ENCODE measurements around the gene USHBP1.
A peak's percentile ranks its signal among the peaks of the same experiment; 100 is the strongest.

USHBP1 gene

DNA sequence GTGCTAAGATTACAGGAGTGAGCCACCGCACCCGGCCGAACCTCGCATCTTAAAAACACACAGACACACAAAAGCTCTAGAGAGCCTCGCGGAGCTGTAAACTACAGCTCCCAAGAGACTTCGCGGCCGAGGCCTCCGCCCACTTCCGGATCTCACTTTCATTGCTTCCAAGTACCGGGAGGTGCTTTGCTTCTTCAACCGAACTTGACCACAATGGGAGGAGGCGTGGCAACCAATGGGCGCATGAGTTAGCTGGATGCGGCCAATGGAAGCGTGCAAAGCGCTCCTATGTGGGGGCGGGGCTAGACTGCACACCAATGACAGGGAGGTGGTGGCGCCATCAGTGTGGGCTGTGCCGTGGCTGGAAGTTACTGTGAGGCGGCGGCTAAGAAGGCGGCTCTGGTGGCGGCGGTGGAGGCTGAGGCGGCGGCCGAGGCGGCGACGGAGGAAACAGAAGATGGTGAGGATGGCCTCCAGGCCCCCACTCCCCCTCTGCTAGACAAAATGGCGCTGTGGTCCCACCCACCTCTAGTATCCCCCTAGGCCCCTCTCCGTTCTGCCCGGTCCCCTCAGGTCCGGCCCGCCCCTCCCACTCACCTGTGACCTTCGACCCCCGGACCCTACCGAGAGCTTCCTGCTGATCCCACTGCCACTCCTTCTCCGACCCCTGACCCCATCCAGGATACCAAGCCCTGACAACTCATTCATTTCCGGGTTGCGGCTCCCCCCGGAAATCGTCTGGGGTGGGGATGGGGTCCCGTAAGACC lies 44.8 kb upstream of the USHBP1 start, which contains the start of gene DDA1:
Gene DDA1 (plus strand): TSS at position 366 of the 767 bp plus-strand sequence. CDS start 92 bp downstream, at position 458.
- peak within 1 kb of the TSS; percentile 100 for H3K4me3 ChIP-seq (ENCODE audit: control insufficient read depth, low read depth, low read length)
- peak; percentile 99 for DNase-seq (ENCODE audit: low read depth)
- TF ChIP-seq, protein P1, sequence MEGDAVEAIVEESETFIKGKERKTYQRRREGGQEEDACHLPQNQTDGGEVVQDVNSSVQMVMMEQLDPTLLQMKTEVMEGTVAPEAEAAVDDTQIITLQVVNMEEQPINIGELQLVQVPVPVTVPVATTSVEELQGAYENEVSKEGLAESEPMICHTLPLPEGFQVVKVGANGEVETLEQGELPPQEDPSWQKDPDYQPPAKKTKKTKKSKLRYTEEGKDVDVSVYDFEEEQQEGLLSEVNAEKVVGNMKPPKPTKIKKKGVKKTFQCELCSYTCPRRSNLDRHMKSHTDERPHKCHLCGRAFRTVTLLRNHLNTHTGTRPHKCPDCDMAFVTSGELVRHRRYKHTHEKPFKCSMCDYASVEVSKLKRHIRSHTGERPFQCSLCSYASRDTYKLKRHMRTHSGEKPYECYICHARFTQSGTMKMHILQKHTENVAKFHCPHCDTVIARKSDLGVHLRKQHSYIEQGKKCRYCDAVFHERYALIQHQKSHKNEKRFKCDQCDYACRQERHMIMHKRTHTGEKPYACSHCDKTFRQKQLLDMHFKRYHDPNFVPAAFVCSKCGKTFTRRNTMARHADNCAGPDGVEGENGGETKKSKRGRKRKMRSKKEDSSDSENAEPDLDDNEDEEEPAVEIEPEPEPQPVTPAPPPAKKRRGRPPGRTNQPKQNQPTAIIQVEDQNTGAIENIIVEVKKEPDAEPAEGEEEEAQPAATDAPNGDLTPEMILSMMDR (IDR thresholded peaks at IDR 0.05; ENCODE audit: control insufficient read depth, insufficient read depth, low read depth, low read length, missing control alignments): no peak

DNA sequence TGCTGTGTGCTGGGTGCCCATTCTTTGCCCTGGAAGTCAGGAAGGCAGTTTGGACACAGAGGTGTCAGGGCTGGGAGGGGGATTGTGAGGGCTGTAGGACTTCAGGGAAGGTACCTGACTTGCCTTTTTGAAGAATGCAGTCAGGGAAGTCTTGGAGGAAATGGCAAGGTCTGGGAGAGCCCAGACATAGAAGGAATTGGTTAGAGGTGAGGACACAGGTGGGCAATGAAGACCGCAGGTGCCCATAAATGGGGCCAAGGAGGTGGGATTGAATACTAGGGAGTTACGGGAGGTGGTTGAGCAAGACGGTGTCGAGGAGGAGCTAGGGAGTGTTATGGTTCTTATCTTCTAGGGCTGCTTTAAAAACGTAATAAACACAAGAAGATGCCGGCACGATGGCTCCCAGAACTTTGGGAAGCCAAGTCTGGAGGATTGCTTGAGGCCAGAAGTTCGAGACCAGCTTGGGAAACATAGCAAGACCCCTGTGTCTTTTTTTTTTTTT lies 43.4 kb upstream of the USHBP1 start:
- DNase-seq (ENCODE audit: low read depth): no peak
- H3K4me3 ChIP-seq (ENCODE audit: control insufficient read depth, low read depth, low read length): no peak overlapping the region
- TF ChIP-seq, protein P1 (IDR thresholded peaks at IDR 0.05; ENCODE audit: control insufficient read depth, insufficient read depth, low read depth, low read length, missing control alignments): no peak

DNA sequence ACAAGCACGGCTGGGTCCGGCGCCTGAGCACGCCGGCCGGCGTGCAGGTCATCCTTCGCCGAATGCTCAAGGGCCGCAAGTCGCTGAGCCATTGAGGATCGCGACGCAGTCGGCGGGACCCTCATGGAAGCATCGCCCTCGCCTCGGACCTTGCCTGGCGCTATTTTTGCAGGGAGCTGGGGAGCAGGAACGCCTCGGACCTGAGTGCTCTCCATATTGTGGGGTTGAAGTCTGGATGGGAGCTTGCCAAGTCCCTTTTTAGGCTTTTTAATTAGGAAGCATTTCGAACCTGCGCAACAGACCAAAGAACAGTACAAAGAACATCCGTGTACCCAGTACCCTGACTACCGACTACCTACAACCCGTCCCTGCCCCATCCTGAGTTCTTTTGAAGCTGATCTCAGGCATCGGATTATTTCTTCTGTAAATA lies 41.8 kb upstream of the USHBP1 start:
- DNase-seq (ENCODE audit: low read depth): no peak
- TF ChIP-seq, protein P1 (IDR thresholded peaks at IDR 0.05; ENCODE audit: control insufficient read depth, insufficient read depth, low read depth, low read length, missing control alignments): no peak

DNA sequence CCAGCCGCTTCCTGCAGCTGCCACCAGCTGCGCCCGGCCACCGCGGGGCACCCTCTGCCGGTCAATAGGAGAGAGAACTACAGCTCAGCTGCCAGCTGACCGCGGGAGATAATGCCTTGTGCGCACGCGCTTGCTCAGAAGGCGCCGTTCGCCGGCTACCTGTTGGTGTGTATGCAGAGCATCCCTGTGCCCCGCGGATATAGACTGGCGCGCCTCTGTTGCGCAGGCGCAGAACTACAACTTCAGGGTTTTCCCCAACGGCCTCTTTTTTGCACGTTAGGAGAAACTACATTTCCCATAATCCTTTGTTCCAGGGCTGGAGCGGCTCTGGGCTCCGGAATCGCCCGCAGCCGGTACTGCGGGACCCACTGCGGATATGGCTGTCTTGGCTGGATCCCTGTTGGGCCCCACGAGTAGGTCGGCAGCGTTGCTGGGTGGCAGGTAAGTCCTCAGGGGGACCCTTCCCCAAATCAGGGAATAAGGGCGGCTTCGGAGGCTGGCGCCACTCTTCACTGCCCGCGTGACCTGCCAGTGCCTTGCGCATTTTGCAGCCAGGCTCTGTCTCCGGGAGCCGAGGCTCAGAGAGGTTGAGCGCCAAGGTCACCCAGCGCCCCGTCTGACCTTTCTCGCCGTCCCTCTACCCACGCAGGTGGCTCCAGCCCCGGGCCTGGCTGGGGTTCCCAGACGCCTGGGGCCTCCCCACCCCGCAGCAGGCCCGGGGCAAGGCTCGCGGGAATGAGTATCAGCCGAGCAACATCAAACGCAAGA lies 41.2 kb upstream of the USHBP1 start, which contains the start of gene MRPL34:
Gene MRPL34 (plus strand): TSS at position 356 of the 768 bp plus-strand sequence. CDS start 21 bp downstream, at position 377.
- TF ChIP-seq, protein P1 (IDR thresholded peaks at IDR 0.05; ENCODE audit: control insufficient read depth, insufficient read depth, low read depth, low read length, missing control alignments): peak; percentile 78
- H3K4me3 ChIP-seq (ENCODE audit: control insufficient read depth, low read depth, low read length): peak within 1 kb of the TSS; percentile 77
- DNase-seq (ENCODE audit: low read depth): peak; percentile 96

More for the DNA sequence above, 41.8 kb upstream of the USHBP1 start:
- peak overlapping the region; percentile 77 for H3K4me3 ChIP-seq (ENCODE audit: control insufficient read depth, low read depth, low read length)

DNA sequence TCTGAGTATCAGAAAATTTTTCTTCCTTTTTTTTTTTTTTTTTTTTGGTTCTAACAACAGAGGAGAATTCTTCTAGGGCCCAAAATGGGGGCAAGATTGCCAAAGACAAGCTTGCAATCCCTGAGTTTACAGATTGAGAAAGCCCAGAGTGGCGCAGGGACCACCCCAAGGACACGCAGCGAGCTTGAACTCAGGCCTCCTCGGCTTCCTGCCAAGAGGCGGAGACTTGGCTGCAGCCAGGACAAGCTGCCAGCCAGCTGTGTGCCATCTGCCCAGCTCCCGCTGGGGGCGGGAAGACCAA lies 40.6 kb upstream of the USHBP1 start:
- TF ChIP-seq, protein P1 (IDR thresholded peaks at IDR 0.05; ENCODE audit: control insufficient read depth, insufficient read depth, low read depth, low read length, missing control alignments): no peak
- peak overlapping the region; percentile 77 for H3K4me3 ChIP-seq (ENCODE audit: control insufficient read depth, low read depth, low read length)

DNA sequence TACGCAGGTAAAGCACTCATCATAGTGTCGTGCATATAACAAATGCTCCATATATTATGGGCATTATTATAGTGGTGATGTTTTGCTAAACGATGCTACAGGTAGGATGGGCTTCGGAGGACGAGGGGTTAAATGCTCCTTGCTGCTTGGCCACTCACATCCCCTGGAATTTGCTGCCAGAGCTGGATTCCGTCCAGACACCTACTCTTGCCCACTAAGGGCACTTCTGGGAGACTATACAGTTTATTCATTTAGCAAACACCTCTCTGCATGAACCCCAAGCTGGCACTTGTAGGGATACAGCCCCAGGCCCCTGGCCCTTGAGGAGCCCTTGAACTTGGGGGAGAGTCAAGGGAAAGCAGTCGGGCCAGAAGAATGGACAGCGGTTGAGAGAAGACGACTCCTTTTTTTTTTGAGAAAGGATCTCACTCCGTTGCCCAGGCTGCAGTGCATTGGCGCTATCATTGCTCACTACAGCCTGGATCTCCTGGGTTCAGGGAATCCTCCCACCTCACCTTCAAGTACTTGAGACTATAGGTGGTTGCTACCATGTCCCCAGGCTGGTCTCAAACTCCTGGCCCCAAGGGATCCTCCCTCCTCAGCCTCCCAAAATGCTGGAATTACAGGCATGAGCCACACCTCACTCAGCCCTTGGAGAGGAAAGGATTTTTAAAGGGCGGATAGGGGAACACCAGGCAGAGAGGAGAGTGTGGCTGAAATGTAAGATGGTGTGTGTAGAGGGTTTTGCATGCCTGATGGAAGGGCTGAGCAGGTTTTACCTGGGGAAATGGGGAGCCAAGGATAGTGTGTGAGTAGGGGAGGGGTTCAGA lies 40.1 kb upstream of the USHBP1 start:
- no peak overlapping the region for H3K4me3 ChIP-seq (ENCODE audit: control insufficient read depth, low read depth, low read length)
- DNase-seq (ENCODE audit: low read depth): no peak
- TF ChIP-seq, protein P1 (IDR thresholded peaks at IDR 0.05; ENCODE audit: control insufficient read depth, insufficient read depth, low read depth, low read length, missing control alignments): no peak

More for the DNA sequence above, 40.6 kb upstream of the USHBP1 start:
- no peak for DNase-seq (ENCODE audit: low read depth)
